Hepatocyte (in vitro differentiated cells): ENCODE results near the gene IVD. TPM values are rescaled to one million over a fixed set of nuclear protein-coding genes. Genes with fewer than 3 reads are reported as not detected.

Experiments
- DNase-seq: peaks from one replicate; pipeline ENCODE4 v3.0.0-alpha.2; 2016; ENCODE audit warnings: low spot score
- H2AFZ ChIP-seq: fragments of 200-600 bp; sonication (generic); 2 replicates; pipeline ENCODE4 v1.6.0; 2016; ENCODE audit warnings: antibody characterized with exemption, mild to moderate bottlenecking
- H3K27ac ChIP-seq: fragments of 200-600 bp; sonication (generic); 2 replicates; pipeline ENCODE4 v1.5.1; 2016; ENCODE audit warnings: mild to moderate bottlenecking
- H3K27me3 ChIP-seq: fragments of 200-600 bp; sonication (generic); 2 replicates; pipeline ENCODE4 v1.6.1; 2016
- H3K36me3 ChIP-seq: fragments of 200-600 bp; sonication (generic); replicated peaks from 2 replicates; pipeline ENCODE4 v1.5.1; 2016; ENCODE audit warnings: low read depth; ENCODE audit not compliant: insufficient read depth
- H3K4me1 ChIP-seq: fragments of 200-600 bp; sonication (generic); 2 replicates; pipeline ENCODE4 v1.5.1; 2016; ENCODE audit warnings: mild to moderate bottlenecking, moderate library complexity; ENCODE audit not compliant: insufficient read depth
- H3K4me2 ChIP-seq: fragments of 200-600 bp; sonication (generic); 2 replicates; pipeline ENCODE4 v1.6.0; 2016
- H3K4me3 ChIP-seq: fragments of 200-600 bp; sonication (generic); 2 replicates; pipeline ENCODE4 v1.5.1; 2016; ENCODE audit warnings: mild to moderate bottlenecking
- H3K79me2 ChIP-seq: fragments of 200-600 bp; sonication (generic); 2 replicates; pipeline ENCODE4 v1.6.0; 2017; ENCODE audit warnings: mild to moderate bottlenecking
- H3K9me2 ChIP-seq: fragments of 200-600 bp; sonication (generic); replicated peaks from 2 replicates; pipeline ENCODE4 v1.6.0; 2017; ENCODE audit warnings: mild to moderate bottlenecking; ENCODE audit not compliant: insufficient read depth
- H3K9me3 ChIP-seq: fragments of 200-600 bp; sonication (generic); 2 replicates; pipeline ENCODE4 v1.5.1; 2016; ENCODE audit warnings: low read depth, mild to moderate bottlenecking
- H4K20me1 ChIP-seq: fragments of 200-600 bp; sonication (generic); 2 replicates; pipeline ENCODE4 v1.6.0; 2016; ENCODE audit warnings: mild to moderate bottlenecking; ENCODE audit not compliant: insufficient read depth, poor library complexity, severe bottlenecking
- CTCF ChIP-seq: fragments of 200-600 bp; sonication (generic); IDR thresholded peaks from 2 replicates; pipeline ENCODE4 v1.5.1; 2016; ENCODE audit warnings: antibody characterized with exemption, mild to moderate bottlenecking; ENCODE audit not compliant: poor library complexity
- EZH2 ChIP-seq: fragments of 200-600 bp; sonication (generic); IDR thresholded peaks from 2 replicates; pipeline ENCODE4 v1.6.1; 2016; ENCODE audit warnings: antibody characterized with exemption, mild to moderate bottlenecking, borderline replicate concordance
- EZH2phosphoT487 ChIP-seq: fragments of 200-600 bp; sonication (generic); IDR thresholded peaks from one replicate; pipeline ENCODE4 v1.6.1; 2018; ENCODE audit warnings: antibody characterized with exemption, mild to moderate bottlenecking, low read depth, moderate library complexity; ENCODE audit not compliant: unreplicated experiment, severe bottlenecking
- WGBS: methylation state at CpG from one replicate; pipeline ENCODE4 v1.1.6; 2016; ENCODE audit warnings: low lambda C conversion rate; ENCODE audit errors: missing lambda C conversion rate; 5-methylcytosine and 5-hydroxymethylcytosine counted together
- polyA plus RNA-seq: library from polyadenylated mRNA; unstranded; fragments of >200 nt; fragmentation: Nextera tagmentation; extraction: Ambion mirVana; gene quantifications from 2 replicates; pipeline ENCODE4 v1.2.1, GENCODE V29; 2016
- total RNA-seq: library from RNA; depleted of rRNA; stranded (reverse); fragments of >200 nt; gene quantifications from 2 replicates; pipeline ENCODE4 v1.2.3, GENCODE V29; 2014

IVD gene
- total and polyA plus RNA-seq, 2 experiments from 2014 or later = 31.5 to 71.6 TPM

GRCh38 chr15:40357723-40358470 is 47.7 kb upstream of the IVD start, which contains the start of gene DISP2:
Gene DISP2, plus strand, starts transcription at chr15:40358219. Its CDS starts 103 bp downstream, at chr15:40358322.
- H3K4me2 ChIP-seq = peak within 1 kb of the TSS; percentile 95
- no peaks in the 10 kb centered on the region for H3K79me2 ChIP-seq
- H4K20me1 ChIP-seq = no peaks in the 10 kb centered on the region
- peaks cover 19% of the 10 kb centered on the region for H3K4me1 ChIP-seq
- H3K27ac ChIP-seq = no peak within 1 kb of the TSS
- no peaks in the 10 kb centered on the region for H3K36me3 ChIP-seq
- H3K27me3 ChIP-seq = peaks cover 12% of the 10 kb centered on the region
- DNase-seq = peak; percentile 96
- no peak for TF ChIP-seq EZH2
- no peak for TF ChIP-seq CTCF
- no peak for TF ChIP-seq EZH2phosphoT487
- no peaks in the 10 kb centered on the region for H3K9me3 ChIP-seq
- H2AFZ ChIP-seq = peak within 1 kb of the TSS; percentile 93
- no peaks in the 10 kb centered on the region for H3K9me2 ChIP-seq
- 8% methylated on average over 46 of the region's 82 CpGs for WGBS
- H3K4me3 ChIP-seq = peak within 1 kb of the TSS; percentile 16

- H2AFZ ChIP-seq = no peak overlapping the region
- peaks cover 15% of the 10 kb centered on the region for H3K4me1 ChIP-seq
- H3K27me3 ChIP-seq = peaks cover 12% of the 10 kb centered on the region
- no peaks in the 10 kb centered on the region for H3K9me2 ChIP-seq
- DNase-seq = no peak
- H4K20me1 ChIP-seq = no peaks in the 10 kb centered on the region
- no peaks in the 10 kb centered on the region for H3K79me2 ChIP-seq
- H3K4me2 ChIP-seq = peak overlapping the region; percentile 95
- H3K27ac ChIP-seq = no peak overlapping the region
- H3K36me3 ChIP-seq = no peaks in the 10 kb centered on the region
- WGBS = 13% methylated on average over 23 of the region's 31 CpGs
- peak overlapping the region; percentile 16 for H3K4me3 ChIP-seq
- H3K9me3 ChIP-seq = no peaks in the 10 kb centered on the region
- TF ChIP-seq EZH2phosphoT487 (no peak), EZH2 (no peak), CTCF (peak; percentile 2)
These were observed 46.9 kb upstream of the IVD start for GRCh38 chr15:40358471-40359353.

- Histone ChIP-seq H3K79me2 (no peaks in the 10 kb centered on the region), H3K9me2 (no peaks in the 10 kb centered on the region), H3K4me1 (peaks cover 5% of the 10 kb centered on the region), H3K4me3 (no peak overlapping the region), H4K20me1 (no peaks in the 10 kb centered on the region), H3K27ac (no peak overlapping the region), H3K36me3 (no peaks in the 10 kb centered on the region), H3K27me3 (peaks cover 12% of the 10 kb centered on the region), H3K9me3 (no peaks in the 10 kb centered on the region), H2AFZ (no peak overlapping the region), H3K4me2 (no peak overlapping the region)
- no peak for TF ChIP-seq EZH2phosphoT487
- no peak for TF ChIP-seq CTCF
- no peak for TF ChIP-seq EZH2
- DNase-seq = no peak
- WGBS = 81% methylated on average over 4 of the region's 4 CpGs
These were observed 45.6 kb upstream of the IVD start for GRCh38 chr15:40360015-40360414.
